ENCODE measurements around the gene VPS51. TPM values are rescaled to one million over a fixed set of nuclear protein-coding genes. Genes with fewer than 3 reads are reported as not detected.

VPS51 gene
- total and polyA plus RNA-seq, 2 of the 4 experiments (the other 2 are of a cell fraction): 56.3 to 113 TPM

DNA sequence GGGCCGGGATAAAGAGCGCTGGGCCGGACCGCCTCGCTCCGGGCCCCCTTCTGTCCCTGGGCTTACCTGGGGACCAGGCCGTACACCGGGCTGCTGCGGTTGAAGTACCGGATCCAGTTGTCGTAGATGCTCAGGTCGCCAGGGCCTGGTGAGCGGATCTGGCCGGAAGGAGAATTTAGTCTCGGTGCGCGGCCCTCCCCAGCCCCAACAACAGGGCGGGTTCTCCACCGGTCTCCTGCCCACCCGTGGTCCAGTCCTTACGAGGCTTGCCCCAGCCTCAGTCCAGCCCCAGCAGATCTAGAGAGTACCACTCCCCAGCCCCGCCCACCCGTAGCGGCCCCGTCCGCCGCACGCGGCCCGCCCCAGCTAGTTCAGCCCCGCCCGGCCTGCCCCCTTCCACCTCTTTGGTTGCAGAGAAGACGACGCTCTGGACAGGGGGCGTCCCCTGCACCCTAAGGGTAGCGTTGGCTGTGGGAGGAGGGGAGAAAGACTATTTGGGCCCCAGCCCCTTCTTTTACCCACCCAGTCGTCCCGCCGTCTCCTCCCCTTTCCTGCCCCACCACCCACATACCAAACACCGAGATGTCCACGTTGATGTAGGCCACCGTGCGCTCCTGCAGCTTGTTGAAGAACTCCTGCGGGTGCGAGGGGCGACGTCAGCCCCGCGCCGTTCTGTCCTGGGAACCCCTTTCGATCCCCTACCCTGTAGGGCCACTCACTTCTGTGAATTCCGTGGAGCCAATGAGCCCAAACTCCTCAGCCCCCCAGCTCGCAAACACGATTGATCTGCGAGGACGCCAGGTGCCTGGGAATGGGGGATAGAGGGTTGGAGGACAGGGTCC lies 48.2 kb upstream of the VPS51 start:
- no peak overlapping the region for H2BK20ac ChIP-seq (ENCODE audit: low read depth, low read length)
- H3K4me3 ChIP-seq (ENCODE audit: insufficient read depth, low read depth, low read length): peak overlapping the region; percentile 22
- no peak overlapping the region for H3K14ac ChIP-seq (replicated peaks; ENCODE audit: low read depth, low read length)
- H3K18ac ChIP-seq (ENCODE audit: low read depth, low read length): no peak overlapping the region
- H3K9me1 ChIP-seq (ENCODE audit: insufficient read depth, low read length): peaks cover 13% of the 10 kb centered on the region; the same call in 1 of the 2 replicates
- H3K36me3 ChIP-seq (ENCODE audit: control insufficient read depth, insufficient read depth, low read length): peaks cover 13% of the 10 kb centered on the region
- H3K27ac ChIP-seq (ENCODE audit: insufficient read depth, low read length): no peak overlapping the region
- H3K4me2 ChIP-seq (ENCODE audit: low read depth, low read length): no peak overlapping the region; the same call in 1 of the 2 replicates
- in situ Hi-C loops (cut with MboI; ENCODE audit: low sequenced_read_pairs) (no loop called here), intact Hi-C loops (cut with micrococcal nuclease) (no loop called here), dilution Hi-C loops (cut with HindIII; ENCODE audit: low sequenced_read_pairs, unreplicated experiment) (no loop called here)
- WGBS, 2 experiments (ENCODE audit: extremely low coverage in 2 of 2, insufficient read length in 1 of 2): 33% methylated on average over 9 of the region's 56 CpGs; no CpG with 5 or more reads in 1 of the 2 experiments
- DNase-seq (no peak), ATAC-seq (ENCODE audit: low read depth) (peak; percentile 44; the same call in 1 of the 2 replicates)
- H3K27me3 ChIP-seq (ENCODE audit: control insufficient read depth, insufficient read depth, low read length): peaks cover 2% of the 10 kb centered on the region; the same call in 1 of the 2 replicates
- peak overlapping the region; percentile 49 to 78; a peak in 2 of 4 replicates for H4K8ac ChIP-seq (ENCODE audit: low read depth in 2 of 2, low read length in 2 of 2)
- POLR2A ChIA-PET (ENCODE audit: unreplicated experiment): no interaction called here
- H3K4ac ChIP-seq (ENCODE audit: low read depth, low read length): no peak overlapping the region
- H3K4me1 ChIP-seq (ENCODE audit: control insufficient read depth, insufficient read depth, low read length): no peaks in the 10 kb centered on the region
- BruUV-seq (replicated peaks): no TSS peak
- H4K5ac ChIP-seq (ENCODE audit: low read depth, low read length): no peak overlapping the region; the same call in 1 of the 2 replicates
- no peak overlapping the region for H4K91ac ChIP-seq (ENCODE audit: insufficient read depth, low read depth, low read length)
- H2AK9ac ChIP-seq (replicated peaks; ENCODE audit: low read depth, low read length, poor library complexity): peak overlapping the region; percentile 65
- H3K56ac ChIP-seq (ENCODE audit: extremely low read depth, insufficient read depth, low read length): no peak overlapping the region
- no peaks in the 10 kb centered on the region; the same call in 1 of the 2 replicates for H4K20me1 ChIP-seq (ENCODE audit: insufficient read depth, low read length)
- CTCF ChIA-PET: no interaction called here
- 0 out of 2 replicates have a peak overlapping the region, but pooled peaks have one; percentile 16 for H3K9ac ChIP-seq (ENCODE audit: low read depth, low read length)
- H2BK120ac ChIP-seq (ENCODE audit: low read depth, low read length): no peak overlapping the region
- no peaks in the 10 kb centered on the region for H3K9me3 ChIP-seq (ENCODE audit: control insufficient read depth, insufficient read depth, low read length)
- H2AFZ ChIP-seq (replicated peaks; ENCODE audit: low read length, poor library complexity): peak overlapping the region; percentile 82
- peaks cover 8 to 25% of the 10 kb centered on the region in 2 experiments; a peak in 3 of 4 replicates for H3K79me1 ChIP-seq (ENCODE audit: low read depth in 1 of 2, low read length in 2 of 2)
- H2AK5ac ChIP-seq (ENCODE audit: low read depth, low read length): peak overlapping the region; percentile 16; the same call in 1 of the 2 replicates
- no peak overlapping the region for H2BK15ac ChIP-seq (ENCODE audit: low read depth, low read length)
- no peak overlapping the region; the same call in 1 of the 2 replicates for H3K23ac ChIP-seq (ENCODE audit: low read depth, low read length)
- no peak overlapping the region for H2BK5ac ChIP-seq (ENCODE audit: low read depth, low read length, poor library complexity, severe bottlenecking)
- TF ChIP-seq RCOR1 (IDR thresholded peaks at IDR 0.05; ENCODE audit: insufficient replicate concordance, low read length) (no peak), FOS (IDR thresholded peaks at IDR 0.05; ENCODE audit: low read depth, low read length) (no peak), MAFK (IDR thresholded peaks at IDR 0.05; ENCODE audit: low read depth, low read length) (no peak), NFE2L2 (IDR thresholded peaks at IDR 0.05; ENCODE audit: low read depth, low read length) (no peak), SMC3 (IDR thresholded peaks at IDR 0.05; ENCODE audit: low read depth, low read length) (no peak), RAD21 (IDR thresholded peaks at IDR 0.05; ENCODE audit: low read length) (no peak), MAZ (IDR thresholded peaks at IDR 0.05; ENCODE audit: borderline replicate concordance, low read depth, low read length) (no peak), RFX5 (IDR thresholded peaks at IDR 0.05; ENCODE audit: low read depth, low read length) (no peak), POLR2A (IDR thresholded peaks at IDR 0.05; ENCODE audit: low read depth, low read length) (no peak), CHD1 (IDR thresholded peaks at IDR 0.05; ENCODE audit: low read depth, low read length) (no peak), BHLHE40 (IDR thresholded peaks at IDR 0.05; ENCODE audit: low read depth, low read length) (no peak)
- TF ChIP-seq, protein P1, sequence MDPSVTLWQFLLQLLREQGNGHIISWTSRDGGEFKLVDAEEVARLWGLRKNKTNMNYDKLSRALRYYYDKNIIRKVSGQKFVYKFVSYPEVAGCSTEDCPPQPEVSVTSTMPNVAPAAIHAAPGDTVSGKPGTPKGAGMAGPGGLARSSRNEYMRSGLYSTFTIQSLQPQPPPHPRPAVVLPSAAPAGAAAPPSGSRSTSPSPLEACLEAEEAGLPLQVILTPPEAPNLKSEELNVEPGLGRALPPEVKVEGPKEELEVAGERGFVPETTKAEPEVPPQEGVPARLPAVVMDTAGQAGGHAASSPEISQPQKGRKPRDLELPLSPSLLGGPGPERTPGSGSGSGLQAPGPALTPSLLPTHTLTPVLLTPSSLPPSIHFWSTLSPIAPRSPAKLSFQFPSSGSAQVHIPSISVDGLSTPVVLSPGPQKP (IDR thresholded peaks at IDR 0.05; ENCODE audit: borderline replicate concordance, low read depth, low read length): no peak
- TF ChIP-seq, protein P2, sequence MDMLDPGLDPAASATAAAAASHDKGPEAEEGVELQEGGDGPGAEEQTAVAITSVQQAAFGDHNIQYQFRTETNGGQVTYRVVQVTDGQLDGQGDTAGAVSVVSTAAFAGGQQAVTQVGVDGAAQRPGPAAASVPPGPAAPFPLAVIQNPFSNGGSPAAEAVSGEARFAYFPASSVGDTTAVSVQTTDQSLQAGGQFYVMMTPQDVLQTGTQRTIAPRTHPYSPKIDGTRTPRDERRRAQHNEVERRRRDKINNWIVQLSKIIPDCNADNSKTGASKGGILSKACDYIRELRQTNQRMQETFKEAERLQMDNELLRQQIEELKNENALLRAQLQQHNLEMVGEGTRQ (IDR thresholded peaks at IDR 0.05; ENCODE audit: low read depth, low read length): no peak
- TF ChIP-seq, protein P3, sequence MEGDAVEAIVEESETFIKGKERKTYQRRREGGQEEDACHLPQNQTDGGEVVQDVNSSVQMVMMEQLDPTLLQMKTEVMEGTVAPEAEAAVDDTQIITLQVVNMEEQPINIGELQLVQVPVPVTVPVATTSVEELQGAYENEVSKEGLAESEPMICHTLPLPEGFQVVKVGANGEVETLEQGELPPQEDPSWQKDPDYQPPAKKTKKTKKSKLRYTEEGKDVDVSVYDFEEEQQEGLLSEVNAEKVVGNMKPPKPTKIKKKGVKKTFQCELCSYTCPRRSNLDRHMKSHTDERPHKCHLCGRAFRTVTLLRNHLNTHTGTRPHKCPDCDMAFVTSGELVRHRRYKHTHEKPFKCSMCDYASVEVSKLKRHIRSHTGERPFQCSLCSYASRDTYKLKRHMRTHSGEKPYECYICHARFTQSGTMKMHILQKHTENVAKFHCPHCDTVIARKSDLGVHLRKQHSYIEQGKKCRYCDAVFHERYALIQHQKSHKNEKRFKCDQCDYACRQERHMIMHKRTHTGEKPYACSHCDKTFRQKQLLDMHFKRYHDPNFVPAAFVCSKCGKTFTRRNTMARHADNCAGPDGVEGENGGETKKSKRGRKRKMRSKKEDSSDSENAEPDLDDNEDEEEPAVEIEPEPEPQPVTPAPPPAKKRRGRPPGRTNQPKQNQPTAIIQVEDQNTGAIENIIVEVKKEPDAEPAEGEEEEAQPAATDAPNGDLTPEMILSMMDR (conservative IDR thresholded peaks at IDR 0.05; ENCODE audit: low read depth, low read length): no peak

Data from IMR-90 (cell line).